Endothelial cell of umbilical vein (primary cell): ENCODE results near the gene MAN2A1. TPM values are rescaled to one million over a fixed set of nuclear protein-coding genes. Genes with fewer than 3 reads are reported as not detected.

ENCODE experiments used
- BruUV-seq: library from RNA; stranded (reverse); fragments of 400-500 nt; replicated peaks from 2 replicates; lab custom pipeline; 2021; lab: Mats Ljungman, UMichigan
- CTCF ChIA-PET: fragments of 300-600, 350-600 bp; sonication (Branson Sonifier 250); formaldehyde crosslinking; loops from one replicate; lab custom pipeline; 2021; ENCODE audit warnings: antibody characterized with exemption, inconsistent platforms; lab: Charles Lee
- POLR2A ChIA-PET: fragments of 300-600, 350-600 bp; sonication (Branson Sonifier 250); formaldehyde crosslinking; loops from one replicate; lab custom pipeline; 2021; ENCODE audit warnings: antibody characterized with exemption, inconsistent platforms; lab: Charles Lee
- DNase-seq: peaks from one replicate; pipeline ENCODE4 v3.0.0-alpha.2; 2011; ENCODE audit warnings: low read depth, low spot score
- FAIRE-seq: peaks from 2 replicates; lab custom pipeline; 2011; peaks lifted over from hg19 to GRCh38; lab: Jason Lieb, UNC
- H2AFZ ChIP-seq: 2 replicates; pipeline ENCODE4 v1.6.0; 2012; ENCODE audit warnings: low read depth, low read length, control low read depth, inconsistent platforms
- H3K27ac ChIP-seq: 2 replicates; pipeline ENCODE4 v1.5.1; 2011; ENCODE audit warnings: low read depth, mild to moderate bottlenecking, control low read depth, low read length, moderate library complexity; ENCODE audit not compliant: insufficient read depth
- H3K27me3 ChIP-seq, 2 experiments: 2 replicates each; pipeline versions ENCODE4 v1.6.0 to v1.6.1; 2011; ENCODE audit warnings: low read length in 2 of 2, mixed read lengths in 1 of 2; ENCODE audit not compliant: control insufficient read depth in 2 of 2, insufficient read depth in 2 of 2
- H3K36me3 ChIP-seq, 2 experiments: 2 replicates in 1 of 2; 3 replicates in 1 of 2; pipeline ENCODE4 v1.5.1; 2011; ENCODE audit warnings: low read length in 2 of 2, mild to moderate bottlenecking in 1 of 2, moderate library complexity in 1 of 2; ENCODE audit not compliant: control insufficient read depth in 2 of 2, insufficient read depth in 2 of 2; ENCODE audit errors: extremely low read depth in 1 of 2
- H3K4me1 ChIP-seq: 3 replicates; pipeline ENCODE4 v1.5.1; 2011; ENCODE audit warnings: mild to moderate bottlenecking, low read length; ENCODE audit not compliant: control insufficient read depth, insufficient read depth; ENCODE audit errors: extremely low read depth
- H3K4me2 ChIP-seq: 2 replicates; pipeline ENCODE4 v1.6.1; 2011; ENCODE audit warnings: low read length, control low read depth, mixed read lengths; ENCODE audit not compliant: insufficient read depth
- H3K4me3 ChIP-seq, 3 experiments: fragments of 200-600 bp in 1 of 3; sonication (generic), shearing (Covaris generic) in 1 of 3; replicated peaks in 1 of 3; 2 replicates each; pipeline ENCODE4 v1.5.1; 2011 to 2016; ENCODE audit warnings: control low read depth in 3 of 3, low read length in 3 of 3, mild to moderate bottlenecking in 2 of 3, inconsistent platforms in 1 of 3, low read depth in 1 of 3, moderate library complexity in 1 of 3; ENCODE audit not compliant: insufficient read depth in 1 of 3
- H3K79me2 ChIP-seq: 2 replicates; pipeline ENCODE4 v1.6.0; 2012; ENCODE audit warnings: low read length, inconsistent platforms; ENCODE audit not compliant: control insufficient read depth, insufficient read depth
- H3K9ac ChIP-seq: replicated peaks from 2 replicates; pipeline ENCODE3; 2011; ENCODE audit warnings: low read length, control low read depth; ENCODE audit not compliant: insufficient read depth; ENCODE audit errors: extremely low read depth
- H3K9me1 ChIP-seq: replicated peaks from 3 replicates; pipeline ENCODE4 v1.6.0; 2011; ENCODE audit warnings: mild to moderate bottlenecking, low read length; ENCODE audit not compliant: control insufficient read depth, insufficient read depth; ENCODE audit errors: extremely low read depth
- H3K9me3 ChIP-seq: replicated peaks from 2 replicates; pipeline ENCODE4 v1.5.1; 2012; ENCODE audit warnings: low read length, inconsistent platforms; ENCODE audit not compliant: control insufficient read depth, insufficient read depth
- H4K20me1 ChIP-seq: replicated peaks from 2 replicates; pipeline ENCODE3; 2011; ENCODE audit warnings: mild to moderate bottlenecking, low read length; ENCODE audit not compliant: control insufficient read depth, insufficient read depth; ENCODE audit errors: extremely low read depth
- EZH2 ChIP-seq: IDR thresholded peaks from 2 replicates; pipeline ENCODE4 v1.6.1; 2012; ENCODE audit warnings: borderline replicate concordance, low read depth, mild to moderate bottlenecking, moderate library complexity, low read length, inconsistent platforms; ENCODE audit not compliant: severe bottlenecking
- FOS ChIP-seq: IDR thresholded peaks from 2 replicates; pipeline ENCODE4 v1.6.1; 2011; ENCODE audit warnings: mild to moderate bottlenecking, low read length, moderate library complexity, borderline replicate concordance; ENCODE audit not compliant: insufficient read depth
- GATA2 ChIP-seq: IDR thresholded peaks from 2 replicates; pipeline ENCODE4 v1.7.0; 2011; ENCODE audit warnings: low read depth, mild to moderate bottlenecking, moderate library complexity, mixed read lengths, low read length; ENCODE audit not compliant: insufficient read length, insufficient read depth
- JUN ChIP-seq: IDR thresholded peaks from 2 replicates; pipeline ENCODE4 v1.6.1; 2011; ENCODE audit warnings: borderline replicate concordance, low read depth; ENCODE audit not compliant: insufficient read length, insufficient read depth
- MYC ChIP-seq: IDR thresholded peaks from one replicate; pipeline ENCODE4 v1.6.1; 2011; ENCODE audit warnings: mild to moderate bottlenecking, low read depth, low read length
- POLR2A ChIP-seq: IDR thresholded peaks from 2 replicates; pipeline ENCODE4 v1.6.1; 2012; ENCODE audit warnings: low read depth, mild to moderate bottlenecking, control low read depth, low read length
- dilution Hi-C: fragments of 300-500 bp; cut with MboI; formaldehyde crosslinking; loops from one replicate; pipeline ENCODE4 v1.15.0; 2019; ENCODE audit warnings: low sequenced_read_pairs; ENCODE audit not compliant: extremely low pct_ligation_motif_present
- intact Hi-C: fragments of 100-400 bp; cut with micrococcal nuclease; formaldehyde crosslinking; loops from one replicate; pipeline ENCODE4 v1.10.0; 2022
- polyA plus RNA-seq, 4 experiments: library from polyadenylated mRNA; depleted of rRNA in 3 of 4; stranded (reverse) in 3 of 4; unstranded in 1 of 4; fragments of >200 nt; gene quantifications; 2 replicates each; pipeline versions ENCODE4 v1.2.1 to v1.2.3, GENCODE V29; 2011 to 2012; ENCODE audit warnings: missing spikeins in 1 of 4
- total RNA-seq: library from RNA; stranded (reverse); gene quantifications from 2 replicates; pipeline ENCODE4 v1.2.3, GENCODE V29; 2021
- TF ChIP-seq, protein P1 (sequence below): IDR thresholded peaks from 2 replicates; pipeline ENCODE4 v1.6.1; 2011; ENCODE audit not compliant: insufficient read depth, insufficient read length

The MAN2A1 gene
- total and polyA plus RNA-seq, 2 donors (not counting 3 experiments of a cell fraction or from before 2014, with no cell fraction given), result 20.8 to 54.8 TPM

DNA sequence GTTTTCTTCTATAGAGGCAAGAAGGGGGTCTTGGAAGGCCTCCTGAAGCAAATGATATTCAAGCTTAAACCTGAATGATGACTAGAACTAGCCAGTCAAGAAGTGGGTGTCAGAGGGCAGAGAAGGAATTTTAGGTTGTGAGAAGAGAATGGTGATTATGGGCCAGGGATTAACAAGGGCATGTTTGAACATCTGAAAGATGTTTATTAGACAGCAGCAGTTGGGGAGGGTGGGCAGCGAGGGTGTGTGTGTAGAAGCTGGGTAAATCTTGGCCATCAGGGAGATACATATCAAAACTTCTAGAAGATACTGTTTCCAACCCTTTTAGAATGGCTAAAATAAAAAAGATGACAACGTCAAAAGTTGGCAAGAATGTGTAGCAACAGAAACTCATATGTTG lies 54.5 kb downstream of the MAN2A1 start:
- intact Hi-C loops, result no loop called here
- H3K27me3 ChIP-seq, result no peaks in the 10 kb centered on the region
- H2AFZ ChIP-seq, result no peak overlapping the region
- no peak overlapping the region for H3K4me2 ChIP-seq
- no peaks in the 10 kb centered on the region for H3K9me1 ChIP-seq
- DNase-seq, result no peak
- TF ChIP-seq EZH2 (no peak), FOS (no peak), MYC (no peak), POLR2A (no peak)
- TF ChIP-seq, protein P1, sequence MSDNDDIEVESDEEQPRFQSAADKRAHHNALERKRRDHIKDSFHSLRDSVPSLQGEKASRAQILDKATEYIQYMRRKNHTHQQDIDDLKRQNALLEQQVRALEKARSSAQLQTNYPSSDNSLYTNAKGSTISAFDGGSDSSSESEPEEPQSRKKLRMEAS, result no peak
- H3K9me3 ChIP-seq, result no peaks in the 10 kb centered on the region
- no peak overlapping the region for H3K4me3 ChIP-seq
- dilution Hi-C loops, result no loop called here
- H3K36me3 ChIP-seq, result no peaks in the 10 kb centered on the region
- peaks cover 7% of the 10 kb centered on the region for H3K79me2 ChIP-seq
- BruUV-seq, result no TSS peak
- POLR2A ChIA-PET, result no interaction called here
- FAIRE-seq, result no peak
- CTCF ChIA-PET, result interaction anchor here (1.6 kb wide), 1 partner anchor 15 kb away, joined by 6 read pairs; no protein-coding TSS in a partner anchor
- H3K27ac ChIP-seq, result peak overlapping the region; percentile 26
- H3K9ac ChIP-seq, result no peak overlapping the region
- no peaks in the 10 kb centered on the region for H4K20me1 ChIP-seq
- peaks cover 20% of the 10 kb centered on the region for H3K4me1 ChIP-seq

DNA sequence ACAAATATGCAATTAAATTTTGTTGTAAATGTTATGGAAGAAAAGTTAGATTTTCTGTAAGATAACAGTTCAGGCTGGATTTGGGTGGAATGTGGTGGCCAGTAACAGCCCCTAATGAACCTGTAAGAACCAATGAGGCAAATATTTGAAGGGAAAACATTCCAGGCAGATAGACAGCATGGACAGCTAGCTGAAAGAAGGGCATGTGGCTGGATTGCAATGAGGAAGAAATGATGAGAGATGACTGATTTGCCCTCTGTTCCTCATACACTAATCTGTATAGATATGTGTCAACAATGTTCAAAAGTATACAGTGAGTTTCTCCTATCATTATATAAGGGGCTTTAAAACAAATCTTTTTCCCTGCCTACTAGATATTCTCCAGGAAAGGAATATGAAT lies 58.8 kb downstream of the MAN2A1 start:
- intact Hi-C loops (no loop called here), dilution Hi-C loops (no loop called here)
- Histone ChIP-seq H4K20me1 (no peaks in the 10 kb centered on the region), H3K27ac (no peak overlapping the region), H3K9me3 (no peaks in the 10 kb centered on the region), H3K27me3 (no peaks in the 10 kb centered on the region), H3K36me3 (no peaks in the 10 kb centered on the region), H3K4me1 (peaks cover 8% of the 10 kb centered on the region), H3K79me2 (peaks cover 5% of the 10 kb centered on the region), H2AFZ (no peak overlapping the region), H3K9me1 (no peaks in the 10 kb centered on the region), H3K4me2 (no peak overlapping the region), H3K4me3 (no peak overlapping the region), H3K9ac (no peak overlapping the region)
- no TSS peak for BruUV-seq
- DNase-seq, result peak; percentile 13
- ChIA-PET CTCF (interaction anchor here (0.8 to 1.5 kb wide), 4 partner anchors 9 to 60 kb away, joined by 3 to 4 read pairs (median 4); no protein-coding TSS in a partner anchor), POLR2A (no interaction called here)
- no peak for FAIRE-seq
- TF ChIP-seq JUN (no peak), GATA2 (peak; percentile 7)
